Hepatocyte (in vitro differentiated cells): ENCODE data around the gene IRF1. TPM values are rescaled to one million over a fixed set of nuclear protein-coding genes. Genes with fewer than 3 reads are reported as not detected.

Experiments
- DNase-seq: peaks from one replicate; pipeline ENCODE4 v3.0.0-alpha.2; 2016; ENCODE audit warnings: low spot score
- H2AFZ ChIP-seq: fragments of 200-600 bp; sonication (generic); 2 replicates; pipeline ENCODE4 v1.6.0; 2016; ENCODE audit warnings: antibody characterized with exemption, mild to moderate bottlenecking
- H3K27ac ChIP-seq: fragments of 200-600 bp; sonication (generic); 2 replicates; pipeline ENCODE4 v1.5.1; 2016; ENCODE audit warnings: mild to moderate bottlenecking
- H3K27me3 ChIP-seq: fragments of 200-600 bp; sonication (generic); 2 replicates; pipeline ENCODE4 v1.6.1; 2016
- H3K36me3 ChIP-seq: fragments of 200-600 bp; sonication (generic); replicated peaks from 2 replicates; pipeline ENCODE4 v1.5.1; 2016; ENCODE audit warnings: low read depth; ENCODE audit not compliant: insufficient read depth
- H3K4me1 ChIP-seq: fragments of 200-600 bp; sonication (generic); 2 replicates; pipeline ENCODE4 v1.5.1; 2016; ENCODE audit warnings: mild to moderate bottlenecking, moderate library complexity; ENCODE audit not compliant: insufficient read depth
- H3K4me2 ChIP-seq: fragments of 200-600 bp; sonication (generic); 2 replicates; pipeline ENCODE4 v1.6.0; 2016
- H3K4me3 ChIP-seq: fragments of 200-600 bp; sonication (generic); 2 replicates; pipeline ENCODE4 v1.5.1; 2016; ENCODE audit warnings: mild to moderate bottlenecking
- H3K79me2 ChIP-seq: fragments of 200-600 bp; sonication (generic); 2 replicates; pipeline ENCODE4 v1.6.0; 2017; ENCODE audit warnings: mild to moderate bottlenecking
- H3K9me2 ChIP-seq: fragments of 200-600 bp; sonication (generic); replicated peaks from 2 replicates; pipeline ENCODE4 v1.6.0; 2017; ENCODE audit warnings: mild to moderate bottlenecking; ENCODE audit not compliant: insufficient read depth
- H3K9me3 ChIP-seq: fragments of 200-600 bp; sonication (generic); 2 replicates; pipeline ENCODE4 v1.5.1; 2016; ENCODE audit warnings: low read depth, mild to moderate bottlenecking
- H4K20me1 ChIP-seq: fragments of 200-600 bp; sonication (generic); 2 replicates; pipeline ENCODE4 v1.6.0; 2016; ENCODE audit warnings: mild to moderate bottlenecking; ENCODE audit not compliant: insufficient read depth, poor library complexity, severe bottlenecking
- CTCF ChIP-seq: fragments of 200-600 bp; sonication (generic); IDR thresholded peaks from 2 replicates; pipeline ENCODE4 v1.5.1; 2016; ENCODE audit warnings: antibody characterized with exemption, mild to moderate bottlenecking; ENCODE audit not compliant: poor library complexity
- EZH2 ChIP-seq: fragments of 200-600 bp; sonication (generic); IDR thresholded peaks from 2 replicates; pipeline ENCODE4 v1.6.1; 2016; ENCODE audit warnings: antibody characterized with exemption, mild to moderate bottlenecking, borderline replicate concordance
- EZH2phosphoT487 ChIP-seq: fragments of 200-600 bp; sonication (generic); IDR thresholded peaks from one replicate; pipeline ENCODE4 v1.6.1; 2018; ENCODE audit warnings: antibody characterized with exemption, mild to moderate bottlenecking, low read depth, moderate library complexity; ENCODE audit not compliant: unreplicated experiment, severe bottlenecking
- WGBS: methylation state at CpG from one replicate; pipeline ENCODE4 v1.1.6; 2016; ENCODE audit warnings: low lambda C conversion rate; ENCODE audit errors: missing lambda C conversion rate; 5-methylcytosine and 5-hydroxymethylcytosine counted together
- polyA plus RNA-seq: library from polyadenylated mRNA; unstranded; fragments of >200 nt; fragmentation: Nextera tagmentation; extraction: Ambion mirVana; gene quantifications from 2 replicates; pipeline ENCODE4 v1.2.1, GENCODE V29; 2016
- total RNA-seq: library from RNA; depleted of rRNA; stranded (reverse); fragments of >200 nt; gene quantifications from 2 replicates; pipeline ENCODE4 v1.2.3, GENCODE V29; 2014

The IRF1 gene
- total and polyA plus RNA-seq, 2 experiments from 2014 or later: 30.9 to 35.8 TPM

- H4K20me1 ChIP-seq: peaks cover 14% of the 10 kb centered on the region
- no peak for DNase-seq
- WGBS: 94% methylated on average over 6 of the region's 7 CpGs
- no peaks in the 10 kb centered on the region for H3K27me3 ChIP-seq
- TF ChIP-seq EZH2 (no peak), EZH2phosphoT487 (no peak), CTCF (no peak)
- H3K9me3 ChIP-seq: no peaks in the 10 kb centered on the region
- peaks cover 15% of the 10 kb centered on the region for H3K79me2 ChIP-seq
- H2AFZ ChIP-seq: no peak overlapping the region
- H3K27ac ChIP-seq: no peak overlapping the region
- H3K36me3 ChIP-seq: no peaks in the 10 kb centered on the region
- H3K4me1 ChIP-seq: peaks cover 6% of the 10 kb centered on the region
- no peaks in the 10 kb centered on the region for H3K9me2 ChIP-seq
- no peak overlapping the region for H3K4me2 ChIP-seq
- H3K4me3 ChIP-seq: no peak overlapping the region
These were observed 6.7 kb downstream of the IRF1 start for GRCh38 chr5:132483661-132484390.

GRCh38 chr5:132483101-132483500, 7.5 kb downstream of the IRF1 start:
- Histone ChIP-seq H3K9me3 (no peaks in the 10 kb centered on the region), H3K9me2 (no peaks in the 10 kb centered on the region), H3K4me3 (no peak overlapping the region), H3K36me3 (no peaks in the 10 kb centered on the region), H3K27ac (no peak overlapping the region), H3K4me1 (peaks cover 9% of the 10 kb centered on the region), H2AFZ (no peak overlapping the region), H4K20me1 (peaks cover 6% of the 10 kb centered on the region), H3K4me2 (no peak overlapping the region), H3K79me2 (peaks cover 8% of the 10 kb centered on the region), H3K27me3 (no peaks in the 10 kb centered on the region)
- TF ChIP-seq EZH2phosphoT487 (no peak), EZH2 (no peak)
- DNase-seq: no peak
- WGBS: 78% methylated on average over 8 of the region's 8 CpGs

GRCh38 chr5:132481596-132482211, 8.9 kb downstream of the IRF1 start:
- DNase-seq: no peak
- Histone ChIP-seq H3K4me1 (peaks cover 23% of the 10 kb centered on the region), H2AFZ (no peak overlapping the region), H3K9me2 (no peaks in the 10 kb centered on the region), H3K27me3 (no peaks in the 10 kb centered on the region), H3K4me2 (no peak overlapping the region), H3K9me3 (no peaks in the 10 kb centered on the region), H3K27ac (no peak overlapping the region), H4K20me1 (no peaks in the 10 kb centered on the region), H3K4me3 (no peak overlapping the region), H3K79me2 (no peaks in the 10 kb centered on the region), H3K36me3 (no peaks in the 10 kb centered on the region)
- 87% methylated on average over 5 of the region's 5 CpGs for WGBS
- TF ChIP-seq EZH2 (no peak), EZH2phosphoT487 (no peak), CTCF (no peak)

- Histone ChIP-seq H3K4me2 (no peak overlapping the region), H3K36me3 (no peaks in the 10 kb centered on the region), H2AFZ (no peak overlapping the region), H3K9me2 (no peaks in the 10 kb centered on the region), H3K27ac (no peak overlapping the region), H3K9me3 (no peaks in the 10 kb centered on the region), H3K27me3 (no peaks in the 10 kb centered on the region), H3K79me2 (no peaks in the 10 kb centered on the region), H3K4me3 (no peak overlapping the region), H3K4me1 (peaks cover 29% of the 10 kb centered on the region), H4K20me1 (no peaks in the 10 kb centered on the region)
- WGBS: 79% methylated on average over 4 of the region's 4 CpGs
- no peak for DNase-seq
- TF ChIP-seq EZH2 (no peak), EZH2phosphoT487 (no peak), CTCF (no peak)
These were observed 9.5 kb downstream of the IRF1 start for GRCh38 chr5:132480893-132481595.
